ENCODE measurements around the gene PRKX. TPM values are rescaled to one million over a fixed set of nuclear protein-coding genes. Genes with fewer than 3 reads are reported as not detected.
"Not testable (repeated sequence)": the region's sequence is repeated elsewhere in the genome, so short reads cannot be mapped to it uniquely, and the experiment has no call there.

Gene PRKX
- polyA plus RNA-seq, 3 donors: 12.2 to 15.3 (median 14.1) TPM

DNA sequence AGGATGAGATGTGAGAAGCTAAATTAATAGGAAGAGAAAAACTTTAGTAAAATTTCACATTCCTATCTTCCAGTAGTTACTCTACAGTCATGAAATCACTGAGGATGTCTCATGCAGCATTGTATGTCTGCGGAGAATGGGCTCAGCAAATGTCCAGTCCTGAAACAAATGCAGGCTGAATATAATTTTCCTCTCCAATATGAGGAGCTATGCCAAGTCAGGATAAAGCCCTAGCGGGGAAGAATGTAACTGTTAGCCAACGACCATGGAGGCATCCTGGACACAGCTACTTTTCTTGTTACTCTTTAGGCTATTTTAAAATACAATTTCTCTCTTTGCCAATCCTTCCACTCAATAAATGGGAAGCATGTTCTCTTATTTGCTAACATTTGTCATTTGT, 127.7 kb downstream of the PRKX start:
- DNase-seq (ENCODE audit: low read depth in 3 of 3, low spot score in 2 of 3): no peak

DNA sequence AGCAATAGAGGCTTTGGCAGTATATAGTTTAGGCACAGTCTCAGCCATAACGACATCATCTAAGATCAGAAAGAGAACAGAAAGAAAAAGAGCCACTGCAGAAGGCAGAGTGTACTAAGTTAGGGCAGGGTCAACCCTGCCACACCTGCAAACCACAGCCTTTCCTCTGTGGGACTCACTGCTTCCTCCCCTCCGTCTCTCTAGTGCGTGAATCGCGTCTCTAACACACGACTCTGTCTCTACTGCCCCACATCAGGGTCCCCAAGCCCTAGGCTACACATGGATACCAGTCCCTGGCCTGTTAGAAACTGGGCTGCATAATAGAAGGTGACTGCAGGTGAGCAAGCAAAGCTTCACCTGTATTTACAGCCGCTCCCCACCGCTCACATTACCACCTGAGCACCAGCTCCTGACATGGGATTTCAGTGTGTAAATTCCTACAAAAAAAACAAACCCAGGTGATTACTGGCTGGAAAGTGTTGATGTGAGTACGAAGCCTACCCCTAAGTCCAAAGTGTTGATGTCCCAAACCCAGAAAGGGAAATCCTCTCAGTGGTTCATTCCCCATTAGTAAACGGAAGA, 128.9 kb downstream of the PRKX start:
- no peak for DNase-seq (ENCODE audit: low read depth in 3 of 3, low spot score in 2 of 3)

DNA sequence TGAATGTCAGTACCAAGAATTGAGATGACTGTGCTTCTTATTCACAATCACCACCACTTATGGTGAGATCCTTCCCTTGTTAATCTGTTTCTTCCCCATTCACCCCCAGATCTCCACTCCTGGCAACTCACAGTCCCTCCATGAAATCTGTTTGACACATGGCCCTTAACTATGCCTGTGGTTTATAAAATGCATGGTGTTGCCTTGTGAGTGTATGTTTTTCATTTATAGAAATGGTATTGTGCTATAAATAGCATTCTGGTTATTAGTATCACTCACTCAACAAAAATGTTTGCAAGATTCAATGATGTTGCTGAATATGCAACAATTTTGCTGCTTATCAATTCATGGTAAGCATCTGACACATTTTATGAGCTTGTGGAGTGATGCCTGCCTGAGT, 131.0 kb downstream of the PRKX start:
- no peak for DNase-seq (ENCODE audit: low read depth in 3 of 3, low spot score in 2 of 3)

DNA sequence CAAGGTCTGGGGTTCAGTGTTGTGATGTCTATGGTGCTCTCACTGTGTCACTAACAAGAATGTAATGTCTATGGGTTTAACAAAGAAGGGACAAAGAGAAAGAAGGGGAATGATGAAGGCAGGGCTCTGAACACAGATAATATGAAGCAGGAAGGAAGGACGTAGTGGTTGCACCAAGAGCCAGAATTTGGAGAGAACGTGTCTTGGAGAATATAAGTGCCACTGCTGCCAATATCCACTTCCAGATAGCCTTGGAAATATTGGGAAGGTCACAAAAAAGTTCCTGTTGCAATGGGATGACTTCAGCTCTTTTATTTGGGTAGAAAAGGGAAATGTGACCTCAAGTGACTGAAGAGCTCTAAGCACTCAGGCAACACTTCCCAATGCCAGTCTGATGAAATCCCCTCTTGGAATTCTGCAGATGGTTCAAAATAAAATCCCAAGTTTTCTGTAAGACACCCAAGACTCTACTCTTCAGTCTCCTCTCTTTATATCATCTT, 131.8 kb downstream of the PRKX start:
- no peak for DNase-seq (ENCODE audit: low read depth in 3 of 3, low spot score in 2 of 3)

DNA sequence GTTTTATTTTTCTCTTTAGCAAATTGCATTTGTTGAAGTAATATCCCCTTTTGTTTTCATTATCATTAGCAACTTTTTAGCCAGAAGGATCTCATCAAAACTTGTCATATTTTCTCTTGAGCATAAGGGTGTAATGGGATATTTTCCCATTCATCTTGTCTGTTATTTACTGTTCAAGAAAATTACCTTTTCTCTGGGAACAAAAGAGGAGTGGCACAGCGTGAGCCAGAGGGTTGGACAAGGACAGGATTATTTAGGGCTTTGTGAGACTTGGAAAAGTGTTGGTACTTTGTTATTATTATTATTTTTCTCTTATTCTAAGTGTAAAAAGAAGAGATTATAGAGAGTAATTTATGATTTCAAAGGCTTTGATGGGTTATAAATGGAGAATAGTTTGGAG, 135.9 kb downstream of the PRKX start:
- no peak for DNase-seq (ENCODE audit: low read depth in 3 of 3, low spot score in 2 of 3)

DNA sequence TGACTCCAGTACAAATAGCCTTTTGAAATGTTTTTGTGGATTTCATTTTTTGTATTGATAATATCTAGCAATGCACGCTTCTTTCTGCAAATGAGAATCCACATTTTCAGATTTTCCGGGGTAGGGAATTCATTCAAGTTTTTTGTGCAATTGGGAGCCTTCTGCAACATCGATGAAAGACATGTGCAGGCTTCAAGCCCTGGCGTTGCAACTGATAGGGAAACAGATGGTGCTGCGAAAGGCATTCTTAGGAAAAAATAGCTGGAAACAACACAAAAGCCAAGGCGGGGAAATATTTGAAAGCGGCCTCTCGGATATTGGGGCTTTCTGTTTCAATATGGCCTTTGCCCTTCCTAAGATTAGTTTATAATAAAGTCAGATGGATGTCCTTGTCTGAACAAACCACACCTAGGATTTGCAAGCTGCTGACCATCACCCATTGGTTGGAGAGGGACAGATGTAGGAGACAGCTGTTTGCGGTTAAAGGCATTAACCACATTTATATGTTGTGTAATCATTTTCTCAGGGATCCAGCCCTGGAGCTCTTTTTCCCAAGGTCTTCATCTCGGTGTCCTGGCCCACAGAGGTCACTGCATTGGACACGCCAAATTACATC, 136.5 kb downstream of the PRKX start:
- no peak for DNase-seq (ENCODE audit: low read depth in 3 of 3, low spot score in 2 of 3)

DNA sequence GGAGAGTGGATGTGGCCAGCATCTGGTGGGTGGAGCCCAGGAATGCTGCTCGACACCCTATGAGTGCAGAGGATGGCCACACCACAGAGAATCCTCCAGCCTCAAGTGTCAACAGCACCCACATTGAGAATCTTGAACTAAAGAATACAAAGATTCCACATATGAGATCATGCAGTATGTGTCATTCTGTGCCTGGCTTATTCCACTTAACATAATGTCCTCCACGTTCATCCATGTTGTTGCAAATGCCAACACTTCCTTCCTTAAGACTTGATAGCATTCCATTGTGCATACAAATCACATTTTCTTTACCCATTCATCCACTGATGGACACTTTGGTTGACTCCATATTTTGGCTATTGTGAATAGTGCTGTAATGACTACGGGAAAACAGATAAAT, 145.8 kb downstream of the PRKX start:
- DNase-seq (ENCODE audit: low read depth in 3 of 3, low spot score in 2 of 3): no peak

DNA sequence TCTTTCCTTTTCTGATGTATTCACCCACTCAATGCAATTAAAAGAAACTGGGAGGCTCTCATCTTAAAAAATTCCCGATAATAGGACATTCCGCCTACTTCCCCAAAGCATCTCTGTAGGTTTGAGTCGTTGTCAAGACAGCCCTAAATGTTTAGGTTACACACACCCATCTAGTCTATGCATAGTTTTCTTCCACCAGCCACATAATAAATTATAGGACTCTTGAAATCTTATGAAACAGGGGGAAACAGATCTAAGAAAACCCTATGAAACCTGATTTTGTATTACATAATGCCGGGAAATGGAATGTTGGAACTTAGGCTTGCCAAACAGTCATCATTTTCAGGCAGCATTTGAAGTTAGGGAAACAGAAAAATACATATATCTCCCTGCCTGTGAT, 150.0 kb downstream of the PRKX start:
- DNase-seq (ENCODE audit: low read depth in 3 of 3, low spot score in 2 of 3): no peak

DNA sequence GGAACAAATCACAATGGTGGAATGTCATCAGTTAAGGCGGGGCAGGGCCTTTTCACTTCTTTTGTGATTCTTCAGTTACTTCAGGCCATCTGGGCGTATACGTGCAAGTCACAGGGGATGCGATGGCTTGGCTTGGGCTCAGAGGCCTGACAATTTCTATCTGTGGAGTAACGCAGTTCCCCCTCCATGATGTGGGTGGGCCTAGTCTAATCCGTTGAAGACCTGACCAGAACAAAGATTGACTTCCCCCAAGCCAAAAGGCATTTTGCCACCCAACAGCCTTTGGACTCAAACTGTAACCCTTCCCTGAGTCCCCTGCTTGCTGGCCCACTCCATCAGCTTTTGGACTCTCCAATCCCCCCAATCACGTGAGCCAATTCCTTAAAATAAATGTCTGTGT, 153.4 kb downstream of the PRKX start:
- DNase-seq (ENCODE audit: low read depth in 3 of 3, low spot score in 2 of 3): not testable (repeated sequence)

Measured in right renal cortex interstitium (tissue), 3 donors.